BLaER1 treated with 17β-estradiol and CSF1 and Interleukin-3, amounts not matched to agents 10 nM and 100 nM (cell line): ENCODE data around the gene GMDS.

Source experiments
- H3K27ac ChIP-seq, 11 experiments: shearing (Covaris generic); formaldehyde crosslinking; 2 replicates each; pipeline ENCODE4 v1.8.1; 2022
- H3K27me3 ChIP-seq, 11 experiments: shearing (Covaris generic); formaldehyde crosslinking; 2 replicates each; pipeline ENCODE4 v1.8.1; 2022
- H3K36me3 ChIP-seq, 11 experiments: shearing (Covaris generic); formaldehyde crosslinking; 2 replicates each; pipeline ENCODE4 v1.8.1; 2022
- H3K4me1 ChIP-seq, 10 experiments: shearing (Covaris generic); formaldehyde crosslinking; 2 replicates each; pipeline ENCODE4 v1.8.1; 2022
- H3K4me2 ChIP-seq, 11 experiments: shearing (Covaris generic); formaldehyde crosslinking; 2 replicates each; pipeline ENCODE4 v1.8.1; 2022
- H3K4me3 ChIP-seq, 10 experiments: shearing (Covaris generic); formaldehyde crosslinking; 2 replicates each; pipeline ENCODE4 v1.8.1; 2022
- H3K9ac ChIP-seq, 11 experiments: shearing (Covaris generic); formaldehyde crosslinking; 2 replicates each; pipeline ENCODE4 v1.8.1; 2022
- H3K9me3 ChIP-seq, 11 experiments: shearing (Covaris generic); formaldehyde crosslinking; replicated peaks in 1 of 11; 2 replicates each; pipeline ENCODE4 v1.8.1; 2022
- H4K20me1 ChIP-seq, 11 experiments: shearing (Covaris generic); formaldehyde crosslinking; 2 replicates each; pipeline ENCODE4 v1.8.1; 2022
- Cebpa-rat ChIP-seq, 11 experiments: shearing (Covaris generic); IDR thresholded peaks; 2 replicates each; pipeline ENCODE4 v1.8.1; 2022

The GMDS gene

DNA sequence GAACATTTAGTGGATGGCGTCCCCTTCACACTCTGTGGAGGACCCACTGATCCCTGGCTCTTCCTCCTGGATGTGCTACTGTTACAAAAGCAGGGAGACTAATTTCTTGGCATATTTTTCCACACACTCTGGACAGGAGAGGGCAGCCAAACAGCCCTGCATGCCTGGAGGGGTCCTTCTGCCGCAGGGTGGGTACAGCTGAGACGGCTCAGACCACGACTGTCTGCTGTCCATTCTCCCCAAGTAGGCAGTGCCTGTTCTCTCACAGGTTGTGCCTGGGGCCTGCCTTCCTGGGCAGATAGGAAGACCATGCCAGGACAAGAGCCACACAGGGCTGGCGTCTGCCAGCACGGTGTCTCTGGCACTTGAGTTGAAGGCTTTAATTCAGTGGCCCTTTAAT, 375.6 kb downstream of the GMDS start:
- no peak overlapping the region for H3K9ac ChIP-seq
- H3K4me1 ChIP-seq: peaks cover 0 to 11% (median 6%) of the 10 kb centered on the region in 10 experiments; a peak in 11 of 20 replicates
- H3K36me3 ChIP-seq: no peaks in the 10 kb centered on the region
- no peak overlapping the region for H3K4me3 ChIP-seq
- no peak for TF ChIP-seq Cebpa-rat (IDR thresholded peaks at IDR 0.05)
- H3K27ac ChIP-seq: no peak overlapping the region
- no peaks in the 10 kb centered on the region for H3K9me3 ChIP-seq
- no peaks in the 10 kb centered on the region for H4K20me1 ChIP-seq
- no peak overlapping the region for H3K4me2 ChIP-seq
- H3K27me3 ChIP-seq: no peaks in the 10 kb centered on the region

DNA sequence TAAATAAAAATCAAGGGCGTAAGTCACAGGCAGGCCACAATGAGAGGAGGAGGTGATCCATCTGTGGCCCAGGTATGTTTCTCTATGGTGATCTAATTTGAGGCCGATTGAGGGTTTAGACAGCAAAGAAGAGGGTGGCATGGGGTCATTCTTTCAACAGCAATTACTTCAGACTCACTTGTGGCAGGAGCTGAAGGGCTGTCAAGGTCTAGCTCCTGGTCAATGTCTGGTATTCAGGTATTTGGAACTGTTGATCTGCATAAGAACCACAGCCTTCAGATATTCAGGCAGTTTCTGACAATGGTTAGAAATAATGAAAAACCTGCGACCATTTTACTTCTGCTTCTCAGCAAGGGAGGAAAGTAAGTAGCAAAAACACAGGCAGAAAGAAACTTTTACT, 376.1 kb downstream of the GMDS start:
- peak overlapping the region in 9 of 11 experiments; percentile 2 to 48 (median 23); a peak in 8 of 22 replicates for H3K4me2 ChIP-seq

GRCh38 chr6:1868561-1869261, 376.7 kb downstream of the GMDS start:
- Histone ChIP-seq H3K4me1 (peaks cover 0 to 11% (median 6%) of the 10 kb centered on the region in 10 experiments; a peak in 11 of 20 replicates), H3K9ac (no peak overlapping the region), H3K27ac (no peak overlapping the region)

More for the DNA sequence above, 376.1 kb downstream of the GMDS start:
- Histone ChIP-seq H3K27me3 (no peaks in the 10 kb centered on the region), H3K4me1 (peaks cover 0 to 11% (median 6%) of the 10 kb centered on the region in 10 experiments; a peak in 11 of 20 replicates), H3K4me3 (no peak overlapping the region), H3K27ac (no peak overlapping the region), H4K20me1 (no peaks in the 10 kb centered on the region), H3K9me3 (no peaks in the 10 kb centered on the region), H3K36me3 (no peaks in the 10 kb centered on the region), H3K9ac (no peak overlapping the region)
- no peak for TF ChIP-seq Cebpa-rat (IDR thresholded peaks at IDR 0.05)

GRCh38 chr6:1867197-1867596, 378.2 kb downstream of the GMDS start:
- no peak overlapping the region for H3K27ac ChIP-seq

More at GRCh38 chr6:1868561-1869261, 376.7 kb downstream of the GMDS start:
- Histone ChIP-seq H3K27me3 (no peaks in the 10 kb centered on the region), H3K4me2 (peak overlapping the region in 9 of 11 experiments; percentile 2 to 48 (median 23); a peak in 10 of 22 replicates), H3K4me3 (no peak overlapping the region), H4K20me1 (no peaks in the 10 kb centered on the region), H3K9me3 (no peaks in the 10 kb centered on the region), H3K36me3 (no peaks in the 10 kb centered on the region)
- no peak; a peak in 1 of 22 replicates for TF ChIP-seq Cebpa-rat (IDR thresholded peaks at IDR 0.05)

GRCh38 chr6:1865585-1865984, 379.8 kb downstream of the GMDS start:
- no peak overlapping the region for H3K4me2 ChIP-seq
- no peaks in the 10 kb centered on the region for H4K20me1 ChIP-seq
- no peaks in the 10 kb centered on the region for H3K36me3 ChIP-seq
- no peaks in the 10 kb centered on the region for H3K9me3 ChIP-seq
- no peak overlapping the region for H3K4me3 ChIP-seq
- H3K27me3 ChIP-seq: no peaks in the 10 kb centered on the region
- H3K9ac ChIP-seq: no peak overlapping the region
- TF ChIP-seq Cebpa-rat (IDR thresholded peaks at IDR 0.05): no peak
- no peak overlapping the region for H3K27ac ChIP-seq
- H3K4me1 ChIP-seq: peaks cover 0 to 11% (median 6%) of the 10 kb centered on the region in 10 experiments; a peak in 11 of 20 replicates

More at GRCh38 chr6:1867197-1867596, 378.2 kb downstream of the GMDS start:
- Histone ChIP-seq H3K9me3 (no peaks in the 10 kb centered on the region), H3K4me3 (no peak overlapping the region), H3K4me1 (peaks cover 0 to 11% (median 6%) of the 10 kb centered on the region in 10 experiments; a peak in 11 of 20 replicates), H4K20me1 (no peaks in the 10 kb centered on the region), H3K9ac (no peak overlapping the region), H3K36me3 (no peaks in the 10 kb centered on the region), H3K27me3 (no peaks in the 10 kb centered on the region), H3K4me2 (no peak overlapping the region)
- no peak for TF ChIP-seq Cebpa-rat (IDR thresholded peaks at IDR 0.05)

- Histone ChIP-seq H4K20me1 (no peaks in the 10 kb centered on the region), H3K27me3 (no peaks in the 10 kb centered on the region), H3K4me1 (peaks cover 0 to 11% (median 6%) of the 10 kb centered on the region in 10 experiments; a peak in 11 of 20 replicates), H3K9me3 (no peaks in the 10 kb centered on the region), H3K9ac (no peak overlapping the region), H3K27ac (no peak overlapping the region), H3K36me3 (no peaks in the 10 kb centered on the region), H3K4me2 (no peak overlapping the region), H3K4me3 (no peak overlapping the region)
- no peak for TF ChIP-seq Cebpa-rat (IDR thresholded peaks at IDR 0.05)
Measured at GRCh38 chr6:1864496-1864895, 380.9 kb downstream of the GMDS start.

DNA sequence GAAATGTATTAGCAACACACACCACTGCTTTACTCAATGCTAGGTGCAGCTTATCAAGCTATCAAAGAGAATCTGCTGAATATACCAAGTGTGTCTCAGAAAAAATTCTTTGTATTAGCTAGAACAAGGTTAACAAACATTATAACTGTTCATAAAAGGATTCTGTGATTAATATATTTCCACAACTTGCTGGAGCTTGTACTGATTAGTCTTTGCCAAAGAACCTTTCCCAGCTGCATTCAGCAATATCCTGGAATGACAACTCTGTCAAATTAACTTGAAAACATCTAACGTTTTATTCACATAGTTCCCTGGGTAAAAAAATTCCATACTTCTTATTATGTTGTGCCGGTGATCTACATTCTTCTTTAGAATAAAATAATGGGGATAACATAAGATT, 383.0 kb downstream of the GMDS start:
- no peaks in the 10 kb centered on the region for H4K20me1 ChIP-seq
- no peak overlapping the region for H3K27ac ChIP-seq

GRCh38 chr6:1860756-1861348, 384.6 kb downstream of the GMDS start:
- H3K4me3 ChIP-seq: no peak overlapping the region
- H4K20me1 ChIP-seq: no peaks in the 10 kb centered on the region
- no peak overlapping the region for H3K27ac ChIP-seq
- H3K36me3 ChIP-seq: no peaks in the 10 kb centered on the region
- no peak overlapping the region for H3K4me2 ChIP-seq
- peaks cover 0 to 17% (median 2%) of the 10 kb centered on the region in 10 experiments; a peak in 6 of 20 replicates for H3K4me1 ChIP-seq
- TF ChIP-seq Cebpa-rat (IDR thresholded peaks at IDR 0.05): no peak
- no peaks in the 10 kb centered on the region for H3K27me3 ChIP-seq
- H3K9ac ChIP-seq: no peak overlapping the region
- no peaks in the 10 kb centered on the region for H3K9me3 ChIP-seq

More for the DNA sequence above, 383.0 kb downstream of the GMDS start:
- no peak overlapping the region for H3K9ac ChIP-seq
- no peaks in the 10 kb centered on the region for H3K9me3 ChIP-seq
- peaks cover 0 to 2% (median 0%) of the 10 kb centered on the region in 10 experiments; a peak in 4 of 20 replicates for H3K4me1 ChIP-seq
- no peaks in the 10 kb centered on the region for H3K27me3 ChIP-seq
- no peak overlapping the region for H3K4me3 ChIP-seq
- H3K36me3 ChIP-seq: no peaks in the 10 kb centered on the region
- no peak for TF ChIP-seq Cebpa-rat (IDR thresholded peaks at IDR 0.05)
- no peak overlapping the region for H3K4me2 ChIP-seq

DNA sequence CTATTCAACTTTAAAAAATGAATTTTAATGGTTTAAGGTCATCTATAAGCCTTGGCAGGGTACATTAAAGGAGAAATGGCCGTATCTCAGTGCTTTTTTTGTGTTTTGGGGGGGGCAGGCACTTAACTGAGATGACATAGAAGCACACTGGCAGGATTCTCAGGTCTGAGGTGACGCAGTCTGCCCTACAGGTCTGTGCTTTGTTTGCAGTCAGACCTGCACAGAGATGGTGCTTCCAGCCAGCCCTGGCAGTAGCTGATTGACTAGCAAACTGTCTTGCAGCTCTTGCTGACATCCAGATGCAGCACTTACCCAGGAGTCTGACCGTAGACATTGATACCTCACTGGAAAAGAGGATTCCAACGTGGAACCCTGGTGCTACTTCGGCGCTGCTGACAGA, 386.5 kb downstream of the GMDS start:
- Histone ChIP-seq H3K9ac (no peak overlapping the region), H3K9me3 (no peaks in the 10 kb centered on the region)

More for the DNA sequence above, 386.5 kb downstream of the GMDS start:
- Histone ChIP-seq H3K27me3 (no peaks in the 10 kb centered on the region), H3K36me3 (no peaks in the 10 kb centered on the region), H3K4me3 (no peak overlapping the region), H3K4me1 (peaks cover 0 to 18% (median 2%) of the 10 kb centered on the region in 10 experiments; a peak in 6 of 20 replicates), H3K4me2 (no peak overlapping the region), H3K27ac (no peak overlapping the region), H4K20me1 (no peaks in the 10 kb centered on the region)
- no peak for TF ChIP-seq Cebpa-rat (IDR thresholded peaks at IDR 0.05)
